ENCODE data around the gene VTI1B. TPM values are rescaled to one million over a fixed set of nuclear protein-coding genes. Genes with fewer than 3 reads are reported as not detected.
"Not testable (repeated sequence)": the region's sequence is repeated elsewhere in the genome, so short reads cannot be mapped to it uniquely, and the experiment has no call there.

The VTI1B gene
- total RNA-seq, 1 experiment from 2014 or later: 54.6 TPM

GRCh38 chr14:67630186-67630585, 44.2 kb downstream of the VTI1B start:
- no peak for DNase-seq (ENCODE audit: low read depth)

GRCh38 chr14:67627519-67627918, 46.9 kb downstream of the VTI1B start:
- DNase-seq (ENCODE audit: low read depth): no peak

GRCh38 chr14:67626131-67626530, 48.3 kb downstream of the VTI1B start:
- not testable (repeated sequence) for DNase-seq (ENCODE audit: low read depth)

GRCh38 chr14:67623114-67623513, 51.3 kb downstream of the VTI1B start:
- DNase-seq (ENCODE audit: low read depth): peak; percentile 78

GRCh38 chr14:67622675-67623074, 51.8 kb downstream of the VTI1B start:
- peak; percentile 92 for DNase-seq (ENCODE audit: low read depth)

- peak; percentile 44 for DNase-seq (ENCODE audit: low read depth)
Observed at GRCh38 chr14:67620217-67620785, 54.1 kb downstream of the VTI1B start.

GRCh38 chr14:67619446-67620216, 54.8 kb downstream of the VTI1B start, which contains the start of gene ARG2:
ARG2 (plus strand) TSS chr14:67619920; CDS start chr14:67619978, 58 bp downstream.
- peak; percentile 95 for DNase-seq (ENCODE audit: low read depth)

- peak; percentile 87 for DNase-seq (ENCODE audit: low read depth)
Observed at GRCh38 chr14:67618617-67619063, 55.8 kb downstream of the VTI1B start.

- no peak for DNase-seq (ENCODE audit: low read depth)
Observed at GRCh38 chr14:67610491-67610890, 63.9 kb downstream of the VTI1B start.

- no peak for DNase-seq (ENCODE audit: low read depth)
Observed at GRCh38 chr14:67609642-67610310, 64.7 kb downstream of the VTI1B start.

GRCh38 chr14:67607646-67608045, 66.8 kb downstream of the VTI1B start:
- no peak for DNase-seq (ENCODE audit: low read depth)

- DNase-seq (ENCODE audit: low read depth): peak; percentile 32
Observed at GRCh38 chr14:67602995-67603545, 71.4 kb downstream of the VTI1B start.

GRCh38 chr14:67602076-67602475, 72.4 kb downstream of the VTI1B start:
- DNase-seq (ENCODE audit: low read depth): no peak

GRCh38 chr14:67600562-67600974, 73.9 kb downstream of the VTI1B start:
- not testable (repeated sequence) for DNase-seq (ENCODE audit: low read depth)

GRCh38 chr14:67599698-67600561, 74.5 kb downstream of the VTI1B start, which contains the start of gene PIGH:
PIGH (minus strand) TSS chr14:67600268; CDS start chr14:67600203, 65 bp downstream.
- peak; percentile 79 for DNase-seq (ENCODE audit: low read depth)

Other genes with a start within 250 kb of the VTI1B start
- gene TMEM229B, start 185.9 kb downstream of the VTI1B start, total RNA-seq (2014; rRNA removed; shearing (Covaris generic)): 13.0 and 21.5 TPM in 2 replicates
- gene PLEKHH1, start 141.3 kb downstream of the VTI1B start, total RNA-seq (2014; rRNA removed; shearing (Covaris generic)): 1.6 and 1.8 TPM in 2 replicates
- gene PIGH, start 74.4 kb downstream of the VTI1B start, total RNA-seq (2014; rRNA removed; shearing (Covaris generic)): 23.2 and 32.8 TPM in 2 replicates
- 22.6 and 26.4 TPM in 2 replicates for gene ARG2, start 54.7 kb downstream of the VTI1B start, total RNA-seq (2014; rRNA removed; shearing (Covaris generic))
- 127 and 140 TPM in 2 replicates for gene RDH11, start 21.1 kb upstream of the VTI1B start, total RNA-seq (2014; rRNA removed; shearing (Covaris generic))
- 0.05 and 0.20 TPM in 2 replicates for gene RDH12, start 27.3 kb upstream of the VTI1B start, total RNA-seq (2014; rRNA removed; shearing (Covaris generic))
- 14.2 and 17.8 TPM in 2 replicates for gene ZFYVE26, start 142.0 kb upstream of the VTI1B start, total RNA-seq (2014; rRNA removed; shearing (Covaris generic))
- gene RAD51B, start 145.1 kb upstream of the VTI1B start, total RNA-seq (2014; rRNA removed; shearing (Covaris generic)): 19.0 and 21.9 TPM in 2 replicates

Data from M059J (cell line).